Naive B cell (primary cell): ENCODE measurements around the gene HSPG2. TPM values are rescaled to one million over a fixed set of nuclear protein-coding genes. Genes with fewer than 3 reads are reported as not detected.
"Not testable (repeated sequence)": the region's sequence is repeated elsewhere in the genome, so short reads cannot be mapped to it uniquely, and the experiment has no call there.

Source experiments
- ATAC-seq, 2 donors: fragments of 150-1000 bp; cut with Tn5 transposase; 2 replicates each; pipeline ENCODE4 v1.10.0; 2021; ENCODE audit warnings: low read depth in 2 of 2, mild to moderate bottlenecking in 2 of 2, moderate library complexity in 2 of 2
- DNase-seq: peaks from one replicate; pipeline ENCODE4 v3.0.0; 2022
- H3K27ac Mint-ChIP-seq, 6 donors: one replicate each; pipeline ENCODE4 v1.8.0; 2020 to 2022; ENCODE audit warnings: mild to moderate bottlenecking in 6 of 6, mixed read lengths in 6 of 6, moderate library complexity in 5 of 6, inconsistent platforms in 2 of 6
- H3K27me3 Mint-ChIP-seq, 3 donors: one replicate each; pipeline ENCODE4 v1.8.0; 2021 to 2022; ENCODE audit warnings: mixed read lengths in 3 of 3, mild to moderate bottlenecking in 1 of 3
- H3K36me3 Mint-ChIP-seq, 2 donors: one replicate each; pipeline ENCODE4 v1.8.0; 2020 to 2022; ENCODE audit warnings: mixed read lengths in 2 of 2, inconsistent platforms in 1 of 2, mild to moderate bottlenecking in 1 of 2
- H3K4me1 Mint-ChIP-seq, 3 donors: one replicate each; pipeline ENCODE4 v1.8.0; 2020 to 2022; ENCODE audit warnings: mixed read lengths in 3 of 3, inconsistent platforms in 1 of 3, mild to moderate bottlenecking in 1 of 3, moderate library complexity in 1 of 3
- H3K4me3 Mint-ChIP-seq, 8 donors: one replicate each; pipeline ENCODE4 v1.8.0; 2020 to 2022; ENCODE audit warnings: mild to moderate bottlenecking in 8 of 8, mixed read lengths in 8 of 8, moderate library complexity in 8 of 8, inconsistent platforms in 2 of 8
- H3K9me3 Mint-ChIP-seq, 7 donors: one replicate each; pipeline ENCODE4 v1.8.0; 2020 to 2022; ENCODE audit warnings: mixed read lengths in 7 of 7, mild to moderate bottlenecking in 5 of 7, inconsistent platforms in 2 of 7, moderate library complexity in 1 of 7
- polyA plus RNA-seq, 6 donors: library from polyadenylated mRNA; unstranded; fragments of 300-500 nt; fragmentation: Illumina TruSeq; gene quantifications; one replicate each; pipeline ENCODE4 v1.2.3, GENCODE V29; 2021; ENCODE audit warnings: low read depth in 6 of 6

The HSPG2 gene
- polyA plus RNA-seq, 6 donors from 2014 or later, result 0.07 TPM; not detected in 5

GRCh38 chr1:21922090-21923013 lies 14.8 kb downstream of the HSPG2 start:
- ATAC-seq (no peak), DNase-seq (no peak)
- Mint-ChIP-seq H3K4me3 (no peak overlapping the region), H3K36me3 (no peaks in the 10 kb centered on the region), H3K27ac (peak overlapping the region in 1 of 6 donors; percentile 35), H3K4me1 (peaks cover 0 to 3% (median 0%) of the 10 kb centered on the region in 3 donors), H3K9me3 (no peaks in the 10 kb centered on the region), H3K27me3 (peaks cover 0 to 5% (median 0%) of the 10 kb centered on the region in 3 donors)

- H3K4me1 Mint-ChIP-seq, result peaks cover 0 to 3% (median 0%) of the 10 kb centered on the region in 3 donors
- no peak for ATAC-seq
- H3K36me3 Mint-ChIP-seq, result no peaks in the 10 kb centered on the region
- no peak overlapping the region for H3K27ac Mint-ChIP-seq
- no peaks in the 10 kb centered on the region for H3K9me3 Mint-ChIP-seq
- DNase-seq, result no peak
- H3K4me3 Mint-ChIP-seq, result no peak overlapping the region
- peaks cover 0 to 5% (median 0%) of the 10 kb centered on the region in 3 donors for H3K27me3 Mint-ChIP-seq
Measured at GRCh38 chr1:21921100-21921875, 15.8 kb downstream of the HSPG2 start.

DNA sequence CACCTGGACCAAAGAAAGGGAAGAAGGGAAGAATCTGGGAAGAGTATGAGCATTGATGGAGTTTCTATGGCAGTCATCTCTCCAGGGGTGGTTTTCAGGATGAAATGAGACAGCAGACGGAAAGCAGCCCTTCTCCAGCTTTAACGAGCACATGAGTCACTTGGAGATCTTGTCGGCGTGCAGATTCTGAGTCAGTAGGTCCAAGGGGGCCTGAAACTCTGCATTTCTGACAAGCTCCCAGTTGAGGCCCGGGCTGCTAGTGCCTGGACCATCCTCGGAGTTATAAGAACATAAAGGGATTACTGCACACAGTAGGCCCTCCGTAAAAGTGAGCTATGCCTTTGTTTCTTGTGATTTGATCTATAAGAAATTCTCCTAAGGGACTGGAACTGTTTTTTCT lies 17.6 kb downstream of the HSPG2 start:
- no peaks in the 10 kb centered on the region for H3K36me3 Mint-ChIP-seq
- no peak overlapping the region for H3K27ac Mint-ChIP-seq
- no peak overlapping the region for H3K4me3 Mint-ChIP-seq
- H3K4me1 Mint-ChIP-seq, result peaks cover 0 to 3% (median 0%) of the 10 kb centered on the region in 3 donors
- H3K9me3 Mint-ChIP-seq, result no peaks in the 10 kb centered on the region
- peaks cover 0 to 5% (median 0%) of the 10 kb centered on the region in 3 donors for H3K27me3 Mint-ChIP-seq
- no peak for DNase-seq
- ATAC-seq, result no peak

- DNase-seq, H3K27ac Mint-ChIP-seq, H3K27me3 Mint-ChIP-seq, H3K4me3 Mint-ChIP-seq, H3K9me3 Mint-ChIP-seq, ATAC-seq, H3K36me3 Mint-ChIP-seq, H3K4me1 Mint-ChIP-seq: not testable (repeated sequence)
Measured at GRCh38 chr1:21917239-21917631, 19.9 kb downstream of the HSPG2 start.

DNA sequence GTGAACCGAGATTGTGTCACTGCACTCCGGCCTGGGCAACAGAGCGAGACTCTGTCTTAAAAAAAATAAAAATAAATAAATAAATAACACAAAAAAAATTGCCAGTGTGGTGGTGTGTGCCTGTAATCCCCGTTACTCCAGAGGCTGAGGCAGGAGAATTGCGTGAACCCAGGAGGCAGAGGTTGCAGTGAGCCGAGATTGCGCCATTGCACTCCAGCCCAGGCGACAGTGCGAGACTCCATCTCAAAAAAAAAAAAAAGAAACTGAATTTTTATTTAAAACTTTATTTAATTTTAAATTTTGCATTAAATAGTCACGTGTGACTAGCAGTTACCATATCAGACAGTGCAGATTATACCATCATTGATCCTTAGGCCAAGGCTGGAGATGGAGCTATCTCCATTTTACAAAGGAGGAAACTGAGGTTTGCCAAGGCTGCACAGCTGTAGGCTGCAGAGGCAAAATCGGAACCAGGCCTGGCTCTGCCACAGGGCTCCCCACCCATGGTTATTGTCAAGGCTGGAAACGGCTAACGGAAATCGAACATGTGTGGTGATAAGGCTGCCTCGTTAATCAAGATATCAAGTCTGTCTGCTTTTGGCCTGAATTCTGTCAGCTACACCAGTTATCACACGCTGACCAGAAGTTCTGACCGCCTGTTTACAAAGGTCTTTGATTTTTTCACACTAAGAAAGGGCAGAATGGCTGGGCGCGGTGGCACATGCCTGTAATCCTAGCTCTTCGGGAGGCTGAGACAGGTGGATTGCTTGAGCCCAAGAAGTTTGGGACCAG lies 20.5 kb downstream of the HSPG2 start:
- no peak overlapping the region for H3K4me3 Mint-ChIP-seq
- peaks cover 0 to 3% (median 0%) of the 10 kb centered on the region in 3 donors for H3K4me1 Mint-ChIP-seq
- no peaks in the 10 kb centered on the region for H3K27me3 Mint-ChIP-seq
- H3K36me3 Mint-ChIP-seq, result no peaks in the 10 kb centered on the region
- ATAC-seq (no peak), DNase-seq (no peak)
- H3K27ac Mint-ChIP-seq, result no peak overlapping the region
- no peaks in the 10 kb centered on the region for H3K9me3 Mint-ChIP-seq

DNA sequence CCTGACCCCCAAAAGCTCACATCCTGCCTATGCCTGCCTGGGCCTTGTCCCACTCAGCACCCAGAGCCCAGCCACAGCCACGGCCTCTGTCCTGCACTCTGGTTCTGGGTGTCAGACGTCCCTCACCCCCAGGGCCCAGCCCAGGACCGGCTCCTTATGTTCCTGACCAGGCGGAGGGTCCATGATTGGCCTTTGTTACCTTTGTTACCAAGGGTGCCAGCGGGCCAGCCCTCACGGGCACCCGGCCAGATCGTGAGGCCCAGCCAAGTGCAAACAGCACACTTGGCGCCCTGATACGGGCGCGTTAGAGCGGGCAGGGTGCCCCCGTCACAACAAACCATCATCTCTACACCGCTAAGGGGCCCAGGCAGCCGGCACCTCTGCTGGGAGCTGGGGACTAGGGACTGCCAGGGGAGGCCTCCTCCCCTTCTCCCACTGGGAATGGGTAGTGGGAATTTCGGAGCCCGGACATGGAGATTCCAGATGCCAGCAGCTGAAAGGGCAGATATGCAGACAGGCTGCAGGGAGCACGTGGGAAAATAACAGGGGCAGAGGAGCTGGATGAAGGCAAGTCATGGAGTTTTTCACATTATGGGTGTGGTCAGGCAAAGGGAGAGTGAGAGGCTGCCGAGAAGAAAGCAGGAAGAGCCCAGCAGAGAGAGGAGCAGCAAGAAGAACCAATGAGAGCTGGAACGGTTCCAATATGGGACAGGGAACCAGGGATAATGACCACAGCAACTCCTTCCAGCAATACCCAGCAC lies 22.1 kb downstream of the HSPG2 start:
- Mint-ChIP-seq H3K9me3 (no peaks in the 10 kb centered on the region), H3K27ac (no peak overlapping the region), H3K4me1 (peaks cover 3 to 9% (median 6%) of the 10 kb centered on the region in 3 donors), H3K27me3 (no peaks in the 10 kb centered on the region), H3K4me3 (no peak overlapping the region), H3K36me3 (no peaks in the 10 kb centered on the region)
- no peak for ATAC-seq
- DNase-seq, result no peak

DNA sequence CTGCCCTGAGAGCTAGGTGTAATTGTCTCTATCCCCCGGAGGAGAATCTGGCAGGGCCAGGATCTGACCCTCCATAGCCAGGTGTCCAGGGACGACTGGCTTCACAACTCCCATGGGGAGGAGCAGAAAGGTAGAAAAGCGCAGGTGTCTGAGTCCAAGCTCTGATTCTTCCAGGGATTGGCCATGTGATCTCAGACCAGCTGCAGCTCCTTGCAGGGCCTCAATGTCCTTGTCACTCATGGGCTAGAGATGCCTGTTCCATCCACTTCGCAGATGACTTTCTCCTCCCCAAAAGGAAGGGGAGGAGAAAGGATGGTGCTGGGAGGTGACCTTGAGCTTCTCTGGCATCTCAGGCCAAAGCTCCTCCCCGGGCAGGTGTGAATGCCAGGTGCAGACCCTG lies 22.7 kb downstream of the HSPG2 start:
- H3K4me1 Mint-ChIP-seq, result peaks cover 9 to 15% (median 12%) of the 10 kb centered on the region in 3 donors
- peak overlapping the region in 1 of 6 donors; percentile 56 for H3K27ac Mint-ChIP-seq
- H3K4me3 Mint-ChIP-seq, result no peak overlapping the region

DNA sequence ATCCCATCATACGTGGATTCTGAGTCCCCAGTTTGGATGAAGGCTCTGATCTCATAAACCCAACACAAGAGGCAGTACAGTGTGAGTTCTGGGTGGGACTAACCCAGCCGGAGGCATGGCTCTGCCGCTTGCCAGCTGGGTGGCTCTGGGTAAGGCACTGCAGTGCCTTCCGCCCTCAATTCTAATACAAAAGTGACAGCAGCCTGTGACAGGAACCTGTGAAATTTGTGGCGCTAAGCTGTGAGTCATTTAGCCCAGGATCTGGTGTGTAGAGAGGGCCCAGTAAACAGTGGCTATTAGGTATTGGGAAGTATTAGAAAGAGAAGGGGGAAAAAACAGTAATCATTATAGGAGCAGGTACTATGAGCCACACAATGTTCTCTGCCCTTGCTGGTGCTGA lies 23.3 kb downstream of the HSPG2 start:
- H3K4me1 Mint-ChIP-seq, result peaks cover 15 to 18% (median 16%) of the 10 kb centered on the region in 3 donors
- H3K27ac Mint-ChIP-seq, result peak overlapping the region in 4 of 6 donors; percentile 35 to 68 (median 50)
- no peak for ATAC-seq
- no peaks in the 10 kb centered on the region for H3K36me3 Mint-ChIP-seq
- DNase-seq, result no peak
- H3K9me3 Mint-ChIP-seq, result no peaks in the 10 kb centered on the region
- no peak overlapping the region for H3K4me3 Mint-ChIP-seq
- no peaks in the 10 kb centered on the region for H3K27me3 Mint-ChIP-seq

More for the DNA sequence above, 22.7 kb downstream of the HSPG2 start:
- Mint-ChIP-seq H3K27me3 (no peaks in the 10 kb centered on the region), H3K36me3 (no peaks in the 10 kb centered on the region), H3K9me3 (no peaks in the 10 kb centered on the region)
- ATAC-seq (no peak), DNase-seq (no peak)

- Mint-ChIP-seq H3K4me3 (no peak overlapping the region), H3K9me3 (no peaks in the 10 kb centered on the region), H3K4me1 (peaks cover 15 to 20% (median 18%) of the 10 kb centered on the region in 3 donors), H3K36me3 (no peaks in the 10 kb centered on the region), H3K27me3 (no peaks in the 10 kb centered on the region), H3K27ac (no peak overlapping the region)
- DNase-seq (no peak), ATAC-seq (no peak)
Measured at GRCh38 chr1:21913258-21913657, 23.9 kb downstream of the HSPG2 start.

DNA sequence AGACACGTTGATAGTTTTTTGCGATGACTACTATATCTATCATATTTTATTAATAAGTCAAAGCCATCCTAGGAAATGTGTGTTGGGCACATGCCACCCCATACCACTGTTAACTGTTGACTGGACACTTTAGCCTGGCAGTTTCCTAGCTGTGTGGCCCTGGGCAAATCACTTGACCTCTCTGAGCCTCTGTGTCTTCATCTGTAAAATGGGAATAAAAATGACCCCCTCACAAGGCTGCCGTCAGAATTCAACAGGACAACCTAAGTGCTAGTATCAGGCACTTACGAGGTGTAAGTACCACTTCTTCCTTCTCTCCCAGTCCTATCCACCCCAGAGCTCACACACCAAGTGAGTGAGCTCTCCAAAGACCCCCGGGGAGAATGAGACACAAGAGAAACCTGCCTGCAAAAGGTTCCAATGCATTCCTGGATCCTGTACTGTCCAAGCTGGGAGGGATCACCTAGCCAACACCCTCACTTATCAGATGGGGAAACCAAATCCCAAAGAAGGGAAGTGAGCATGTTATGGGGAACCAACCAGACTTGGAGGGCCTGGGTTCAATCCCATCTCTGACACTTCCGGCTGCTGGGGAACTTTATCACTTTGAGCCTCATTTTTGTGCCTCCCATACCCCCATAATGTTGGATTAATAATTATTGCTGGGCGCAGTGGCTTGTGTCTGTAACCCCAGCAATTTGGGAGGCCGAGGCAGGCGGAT lies 24.9 kb downstream of the HSPG2 start:
- H3K4me1 Mint-ChIP-seq, result peaks cover 15 to 20% (median 18%) of the 10 kb centered on the region in 3 donors

DNA sequence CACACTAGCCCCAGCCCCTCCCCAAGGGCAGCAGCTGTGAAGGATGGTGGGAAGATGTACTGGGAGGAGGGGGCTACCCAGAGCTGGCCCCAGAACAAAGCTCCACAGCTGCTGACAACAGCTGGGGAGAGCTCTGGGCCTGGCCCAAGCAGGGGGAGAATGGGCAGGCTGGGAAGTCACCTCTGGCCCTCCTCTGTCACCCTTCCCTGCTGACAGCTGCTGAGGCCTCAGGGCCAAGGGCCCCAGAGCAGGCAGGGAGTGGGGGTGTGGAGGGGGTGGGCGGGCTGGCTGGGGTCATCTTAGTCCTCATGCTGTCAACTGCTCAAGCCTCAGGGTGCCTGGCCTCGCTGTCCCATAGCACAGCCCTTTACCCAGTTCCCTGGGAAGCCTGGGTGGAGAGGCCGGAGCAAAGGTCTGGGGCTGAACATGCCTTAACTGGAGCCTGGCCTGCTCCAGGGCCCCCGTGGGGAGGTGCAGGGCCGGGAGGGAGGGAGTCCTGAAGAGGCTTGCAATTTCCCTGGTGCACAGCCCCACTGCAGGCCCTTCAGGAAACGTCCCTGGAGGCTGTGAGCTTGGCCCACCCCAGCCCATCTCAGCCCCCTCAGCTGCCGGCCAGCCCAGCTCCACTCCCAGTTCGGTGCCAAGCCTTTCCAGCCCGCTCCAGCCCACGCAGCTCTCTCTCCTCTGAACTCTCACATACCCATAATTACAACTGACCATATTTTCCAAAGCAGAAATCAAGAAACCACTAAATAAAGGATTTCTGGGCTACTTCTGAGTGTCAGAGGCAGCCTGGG lies 25.7 kb downstream of the HSPG2 start:
- Mint-ChIP-seq H3K27me3 (no peaks in the 10 kb centered on the region), H3K9me3 (no peaks in the 10 kb centered on the region), H3K4me1 (peaks cover 15 to 20% (median 18%) of the 10 kb centered on the region in 3 donors), H3K36me3 (no peaks in the 10 kb centered on the region), H3K4me3 (no peak overlapping the region), H3K27ac (no peak overlapping the region)
- ATAC-seq, result no peak
- no peak for DNase-seq

More for the DNA sequence above, 24.9 kb downstream of the HSPG2 start:
- H3K36me3 Mint-ChIP-seq, result no peaks in the 10 kb centered on the region
- ATAC-seq (no peak), DNase-seq (no peak)
- no peak overlapping the region for H3K27ac Mint-ChIP-seq
- H3K27me3 Mint-ChIP-seq, result no peaks in the 10 kb centered on the region
- H3K4me3 Mint-ChIP-seq, result no peak overlapping the region
- no peaks in the 10 kb centered on the region for H3K9me3 Mint-ChIP-seq
